ENCODE results near the gene FBN2.
"Not testable (repeated sequence)": the region's sequence is repeated elsewhere in the genome, so short reads cannot be mapped to it uniquely, and the experiment has no call there.

FBN2 gene

DNA sequence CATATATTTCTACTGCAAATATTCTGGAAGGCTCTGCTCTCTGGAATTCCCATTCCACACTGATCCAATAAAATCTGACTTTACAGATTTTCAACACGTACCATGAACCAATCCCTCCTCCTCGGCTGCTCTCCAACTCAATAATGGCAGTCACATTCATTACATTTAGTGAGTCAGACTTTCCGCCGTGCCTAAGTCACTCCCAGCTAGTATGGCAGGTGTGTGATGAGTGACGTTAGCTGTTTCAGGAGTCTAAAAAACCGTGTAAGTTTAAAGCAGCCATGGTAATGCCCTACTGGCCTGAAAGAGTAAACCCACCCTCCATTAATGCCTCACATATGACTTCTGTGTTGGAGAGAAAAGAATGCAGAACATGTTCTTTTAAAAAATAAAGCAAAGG is 3.3 kb downstream of the FBN2 start:
- DNase-seq (ENCODE audit: low read depth in 2 of 2) = no peak

DNA sequence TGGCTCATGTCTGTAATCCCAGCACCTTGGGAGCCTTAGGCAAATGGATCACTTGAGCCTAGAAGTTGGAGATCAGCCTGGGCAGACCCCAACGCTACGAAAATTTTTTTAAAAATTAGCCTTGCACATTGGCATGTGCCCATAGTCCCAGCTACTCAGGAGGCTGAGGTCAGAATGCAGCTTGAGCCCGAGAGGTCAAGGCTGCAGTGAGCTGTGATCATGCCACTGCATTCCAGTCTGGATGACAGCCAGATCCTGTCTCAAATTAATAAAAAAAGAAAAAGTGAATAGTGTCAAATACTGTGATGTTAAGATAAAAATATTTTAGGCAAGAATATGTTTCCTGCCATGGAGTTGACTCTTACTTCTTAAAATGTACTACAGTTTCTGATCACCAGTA is 5.3 kb downstream of the FBN2 start:
- no peak for DNase-seq (ENCODE audit: low read depth in 2 of 2)

DNA sequence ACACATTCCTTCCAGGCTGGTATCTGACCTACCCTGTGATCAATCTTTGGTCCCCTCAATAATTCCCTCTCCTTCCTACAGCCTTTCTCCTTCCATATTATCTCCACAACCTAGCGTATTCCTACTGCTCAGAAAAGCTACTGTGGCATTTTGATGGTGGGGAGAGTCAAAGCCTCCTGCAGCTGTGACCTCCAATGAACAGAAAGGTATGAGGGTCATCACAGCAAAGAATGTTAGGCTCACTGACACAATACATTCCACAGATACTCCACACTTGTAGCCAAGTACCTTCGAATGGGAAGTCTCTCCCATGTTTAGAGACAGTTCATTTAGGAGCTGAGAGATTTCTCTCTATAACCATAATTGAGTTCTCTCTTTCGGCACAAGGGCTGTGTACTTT is 5.9 kb downstream of the FBN2 start:
- DNase-seq (ENCODE audit: low read depth in 2 of 2) = no peak

DNA sequence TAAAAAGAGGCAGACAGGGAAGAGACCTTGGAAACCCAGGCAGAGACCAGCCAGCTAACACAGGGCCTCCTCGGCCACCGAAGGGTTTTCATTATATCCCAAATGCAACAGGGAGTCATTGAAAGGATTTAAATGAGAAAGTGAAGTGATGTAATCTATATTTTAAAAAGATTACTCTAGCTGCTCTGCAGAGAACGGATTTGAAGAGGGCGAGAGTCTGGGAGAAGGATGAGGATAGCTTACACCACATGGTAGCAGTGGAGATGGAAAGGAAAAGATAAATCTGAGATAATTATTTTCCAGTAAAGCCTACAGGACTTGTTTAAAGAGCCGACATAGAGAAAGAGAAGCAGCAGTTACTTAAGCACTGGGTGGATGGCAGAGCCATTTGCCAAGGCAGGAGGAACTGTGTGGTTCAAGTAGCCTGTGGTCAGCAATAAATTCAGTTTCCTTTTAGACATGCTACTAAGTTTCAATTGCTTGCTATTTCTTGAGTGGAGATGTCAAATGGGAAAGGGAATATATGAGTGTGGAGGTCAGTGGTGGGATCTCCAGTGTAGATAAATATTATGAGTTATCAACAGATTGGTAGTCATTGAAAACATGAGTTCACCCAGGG is 9.3 kb downstream of the FBN2 start:
- DNase-seq (ENCODE audit: low read depth in 2 of 2) = no peak

DNA sequence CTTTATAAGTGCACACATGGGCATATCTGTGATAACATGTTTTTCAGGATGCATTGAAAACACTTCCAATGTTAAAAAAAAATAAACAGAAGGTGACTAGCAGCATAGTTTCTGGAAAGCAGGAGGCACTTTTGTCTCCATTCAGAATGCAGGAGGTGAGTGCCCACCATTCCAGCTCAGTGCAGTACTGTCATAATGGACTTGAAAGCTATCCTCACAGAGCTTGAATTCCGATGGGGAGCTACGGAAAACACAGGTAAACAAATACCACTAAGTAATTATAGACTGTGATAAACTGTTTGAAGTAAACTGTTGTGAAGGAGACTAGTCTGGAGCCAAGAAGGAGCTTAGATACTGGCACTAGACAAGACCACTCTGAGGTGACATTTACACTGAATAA is 9.9 kb downstream of the FBN2 start:
- DNase-seq (ENCODE audit: low read depth in 2 of 2) = no peak

DNA sequence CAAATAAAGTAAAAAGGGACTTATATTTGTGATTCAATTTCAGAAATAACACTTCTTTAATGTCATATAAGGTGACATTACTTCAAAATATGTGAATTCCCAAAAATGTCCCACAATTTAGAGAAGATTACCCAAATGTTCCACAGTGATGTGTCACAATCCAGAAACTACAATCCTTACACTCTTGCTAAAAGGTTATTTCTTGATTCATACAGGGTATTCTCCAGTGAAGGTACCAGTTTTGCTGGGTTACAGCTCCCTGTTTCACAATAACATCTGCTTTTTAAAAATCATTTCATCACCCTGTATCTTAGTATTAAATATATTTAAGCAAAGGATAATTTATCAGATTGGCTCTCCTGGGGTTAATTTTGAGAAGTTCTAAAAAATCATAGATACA is 11.0 kb downstream of the FBN2 start:
- DNase-seq (ENCODE audit: low read depth in 2 of 2) = no peak

DNA sequence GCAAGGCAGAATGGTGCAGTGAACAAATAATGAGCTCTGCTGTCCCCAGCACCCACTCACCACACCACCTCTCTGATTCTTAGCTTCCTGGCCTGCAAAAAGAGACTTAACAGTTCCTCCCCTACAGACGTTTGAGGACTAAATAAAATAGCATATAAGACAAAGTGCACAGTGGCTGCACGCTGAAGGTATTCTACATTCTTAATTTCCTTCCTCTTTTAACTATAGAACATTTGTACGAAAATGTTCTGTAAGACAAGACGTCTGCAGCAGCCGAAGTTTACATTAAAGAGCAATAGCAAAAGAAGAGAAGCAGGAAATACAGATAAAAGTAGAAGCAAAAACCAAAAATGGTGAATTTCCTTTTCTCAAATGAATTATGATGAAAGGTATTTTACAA is 15.7 kb downstream of the FBN2 start:
- no peak for DNase-seq (ENCODE audit: low read depth in 2 of 2)

DNA sequence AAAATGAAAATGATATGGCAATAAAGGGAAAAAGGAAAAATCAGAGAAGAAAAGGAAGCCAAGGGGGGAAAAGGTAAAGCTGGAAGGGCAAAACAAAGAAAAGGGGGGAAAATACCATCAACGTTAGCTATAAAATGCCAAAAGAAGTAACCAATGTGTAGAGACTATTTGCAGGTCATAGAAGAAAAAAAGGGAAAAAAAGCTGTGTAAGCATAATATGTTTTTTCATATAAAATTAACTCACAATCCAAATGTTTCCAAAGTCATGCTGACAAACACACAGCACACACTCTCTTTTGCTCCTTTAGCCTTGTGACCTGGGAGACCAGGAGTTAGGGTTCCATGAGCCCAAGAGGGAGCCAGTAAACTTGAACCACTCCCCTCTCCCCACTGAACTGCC is 18.2 kb downstream of the FBN2 start:
- no peak for DNase-seq (ENCODE audit: low read depth in 2 of 2)

DNA sequence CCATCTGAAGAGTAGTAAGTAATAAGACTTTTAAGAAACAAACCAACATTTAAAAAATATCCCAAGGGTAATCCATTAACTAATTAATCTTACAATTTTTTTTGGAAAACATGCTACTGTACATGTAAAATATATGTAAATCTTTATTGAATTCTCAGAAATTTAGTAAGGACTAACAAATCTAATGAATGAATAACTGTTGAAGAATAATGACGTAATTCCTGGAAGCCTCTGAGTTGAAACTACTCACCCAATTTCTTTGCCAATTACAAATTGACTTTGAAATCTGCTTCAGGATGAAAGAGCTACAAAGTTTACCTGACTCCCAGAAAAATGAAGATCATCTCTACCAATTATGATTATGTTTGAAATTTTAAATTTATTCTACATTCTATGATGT is 21.1 kb downstream of the FBN2 start:
- DNase-seq (ENCODE audit: low read depth in 2 of 2) = no peak

DNA sequence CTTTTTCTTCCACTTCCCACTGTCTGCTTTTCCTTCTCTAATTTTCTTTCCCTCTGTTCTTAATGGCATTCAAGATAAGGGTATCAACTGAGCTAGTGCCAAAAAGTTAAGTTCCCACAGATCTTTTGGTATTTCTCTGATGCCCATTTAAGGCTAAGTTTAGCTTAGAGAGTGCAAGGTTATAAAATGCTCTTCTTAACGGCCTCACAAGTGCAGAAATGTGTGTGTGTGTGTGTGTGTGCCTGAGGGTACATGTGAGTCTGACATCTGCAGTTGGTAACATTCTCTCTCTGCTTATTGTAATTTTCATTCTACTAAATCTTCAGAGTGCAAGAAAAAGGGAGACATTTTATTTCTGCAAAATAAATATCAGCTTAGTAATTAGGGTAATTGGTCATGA is 24.2 kb downstream of the FBN2 start:
- no peak for DNase-seq (ENCODE audit: low read depth in 2 of 2)

DNA sequence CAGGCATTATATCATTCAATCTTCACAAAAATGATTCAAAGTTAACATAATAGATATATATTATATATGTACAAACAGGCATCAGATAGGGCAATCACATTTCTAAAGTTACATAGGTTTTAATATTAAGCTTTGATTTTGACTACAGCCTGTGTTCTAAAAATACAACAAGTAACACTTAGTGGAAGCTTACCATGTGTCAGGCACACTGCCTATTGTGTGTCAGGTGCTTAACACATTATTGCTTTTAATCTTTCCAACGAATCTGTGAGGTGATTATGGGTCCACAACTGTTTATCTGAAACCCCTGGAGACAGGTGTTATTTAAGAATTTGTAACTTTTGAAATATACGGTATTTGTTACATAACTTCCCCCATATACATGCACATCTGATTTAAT is 25.2 kb downstream of the FBN2 start:
- no peak for DNase-seq (ENCODE audit: low read depth in 2 of 2)

DNA sequence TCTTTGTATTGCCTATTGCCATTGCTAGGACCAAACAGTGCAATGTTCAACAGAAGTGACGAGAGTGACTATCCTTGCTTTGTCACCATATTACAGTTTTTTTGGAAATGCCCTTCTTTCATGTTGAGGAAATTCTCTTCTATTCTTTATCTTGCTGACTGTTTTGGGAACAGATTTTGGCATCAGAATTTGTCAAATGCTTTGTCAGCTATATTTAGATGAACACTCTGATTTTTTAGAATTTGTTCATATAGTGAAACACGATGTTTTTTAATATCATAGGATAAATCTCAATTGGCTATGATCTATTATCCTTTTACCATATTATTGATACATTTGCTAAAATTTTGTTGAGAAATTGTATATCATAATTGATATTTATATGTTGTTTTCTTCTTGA is 31.4 kb downstream of the FBN2 start:
- no peak for DNase-seq (ENCODE audit: low read depth in 2 of 2)

DNA sequence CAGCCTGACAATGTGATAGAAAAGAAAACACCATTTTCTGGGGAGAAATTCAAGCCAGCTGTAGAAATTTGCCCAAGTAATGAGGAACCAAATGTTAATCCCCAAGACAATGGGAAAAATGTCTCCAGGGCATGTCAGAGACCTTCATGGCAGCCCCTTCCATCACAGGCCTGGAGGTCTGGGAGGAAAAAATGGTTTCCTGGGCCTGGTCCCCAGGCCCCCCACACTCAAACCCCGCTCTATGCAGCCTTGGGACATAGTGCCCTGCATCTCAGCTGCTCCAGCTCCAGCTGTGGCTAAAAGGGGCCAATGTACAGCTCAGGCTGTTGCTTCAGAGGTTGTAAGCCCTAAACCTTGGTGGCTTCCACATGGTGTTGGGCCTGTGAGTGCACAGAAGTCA is 34.3 kb downstream of the FBN2 start:
- DNase-seq (ENCODE audit: low read depth in 2 of 2) = not testable (repeated sequence)

DNA sequence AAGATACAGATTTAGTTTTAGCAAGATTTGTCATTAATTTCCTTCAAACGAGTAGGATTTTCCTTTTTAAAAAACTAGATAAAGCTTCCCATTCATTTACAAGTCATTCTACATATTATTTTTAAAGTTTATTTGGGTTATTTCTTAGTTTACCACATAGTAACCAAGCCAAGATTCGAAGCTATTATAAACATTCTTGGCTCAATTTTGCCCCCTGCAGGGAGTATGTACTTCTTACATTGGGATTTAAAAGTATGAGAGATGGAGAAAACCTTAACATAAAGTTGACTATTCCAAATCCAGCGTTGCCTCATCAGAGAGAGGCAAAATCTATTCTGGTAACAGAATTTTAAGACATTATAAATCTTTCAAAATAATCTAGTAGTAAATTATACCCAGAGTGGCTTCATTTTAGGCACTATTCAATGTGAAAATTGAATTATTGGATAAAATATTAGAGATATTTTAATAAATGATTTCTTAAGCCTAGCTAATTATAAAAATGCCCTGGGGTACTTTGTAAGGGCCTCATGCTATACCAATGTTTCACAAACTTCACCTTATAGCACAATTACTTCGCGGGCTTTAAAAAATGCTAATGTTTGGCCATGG is 39.1 kb downstream of the FBN2 start:
- no peak for DNase-seq (ENCODE audit: low read depth in 2 of 2)

DNA sequence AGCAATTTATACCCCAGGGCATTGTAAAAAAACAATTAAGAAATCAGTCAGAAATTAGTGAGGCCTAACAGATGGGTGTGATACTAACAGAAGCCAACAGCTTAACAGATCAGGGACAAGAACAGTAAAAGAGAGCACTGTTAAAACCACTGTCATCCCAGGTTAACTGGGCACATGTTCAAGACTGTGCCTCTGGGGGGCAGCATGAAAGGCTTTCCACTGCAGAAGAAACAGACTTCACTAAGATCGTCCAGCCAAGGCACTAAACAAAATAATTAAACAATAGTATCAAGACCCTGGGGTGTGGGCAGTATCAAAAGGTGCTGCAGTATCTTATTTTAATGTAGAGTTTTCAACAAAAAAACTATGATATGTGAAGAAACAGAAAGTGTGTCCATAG is 43.5 kb downstream of the FBN2 start:
- no peak for DNase-seq (ENCODE audit: low read depth in 2 of 2)

DNA sequence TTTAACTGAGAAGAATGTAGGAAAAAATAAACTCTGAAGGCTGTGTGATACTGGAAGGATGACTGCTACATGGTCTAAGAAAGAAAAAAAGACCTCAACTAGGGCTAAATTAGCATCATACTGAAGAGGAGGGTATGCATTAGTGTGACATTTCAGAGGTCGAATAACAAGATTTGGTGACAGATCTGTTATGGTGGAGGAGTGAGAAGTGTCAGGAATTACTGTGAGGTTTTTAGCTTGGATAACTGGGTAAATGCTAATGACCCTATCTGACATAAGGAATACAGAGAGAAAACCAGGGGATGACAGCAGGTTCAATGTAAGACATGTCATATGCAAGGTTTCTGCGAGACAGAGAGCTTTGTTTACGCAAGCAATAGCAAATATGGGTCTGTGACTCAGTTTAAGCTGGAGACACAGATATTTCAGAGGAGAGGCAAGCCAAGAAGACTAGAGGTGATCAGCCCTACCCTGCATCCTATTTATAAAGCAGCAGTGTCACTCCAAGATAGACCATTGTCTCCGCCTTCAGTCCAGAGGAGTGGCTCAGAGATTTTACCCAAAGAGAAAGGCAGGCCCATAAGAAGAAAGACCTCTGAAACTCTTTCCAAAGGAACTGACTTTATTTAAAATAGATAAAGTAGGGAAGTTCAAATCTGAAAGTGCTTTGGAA is 44.3 kb downstream of the FBN2 start:
- no peak for DNase-seq (ENCODE audit: low read depth in 2 of 2)

DNA sequence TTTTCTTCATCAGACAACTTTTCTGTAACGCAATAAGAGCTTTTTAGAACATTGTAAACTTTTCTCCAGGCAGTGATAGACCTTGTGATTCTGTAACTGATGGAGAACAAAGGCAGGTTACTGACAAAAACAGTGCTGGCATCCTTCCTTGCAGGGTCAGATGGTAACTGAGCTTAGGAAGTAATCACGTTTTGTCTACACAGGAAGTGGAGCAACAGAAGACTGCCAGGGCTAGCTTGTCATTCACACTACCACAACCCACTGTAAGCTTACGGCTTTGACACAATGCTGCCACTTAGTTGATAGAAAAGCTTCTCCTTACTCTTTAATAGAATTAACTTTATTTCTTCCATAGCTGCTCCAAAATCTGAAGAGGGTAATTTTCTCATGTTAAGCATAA is 46.8 kb downstream of the FBN2 start:
- no peak for DNase-seq (ENCODE audit: low read depth in 2 of 2)

DNA sequence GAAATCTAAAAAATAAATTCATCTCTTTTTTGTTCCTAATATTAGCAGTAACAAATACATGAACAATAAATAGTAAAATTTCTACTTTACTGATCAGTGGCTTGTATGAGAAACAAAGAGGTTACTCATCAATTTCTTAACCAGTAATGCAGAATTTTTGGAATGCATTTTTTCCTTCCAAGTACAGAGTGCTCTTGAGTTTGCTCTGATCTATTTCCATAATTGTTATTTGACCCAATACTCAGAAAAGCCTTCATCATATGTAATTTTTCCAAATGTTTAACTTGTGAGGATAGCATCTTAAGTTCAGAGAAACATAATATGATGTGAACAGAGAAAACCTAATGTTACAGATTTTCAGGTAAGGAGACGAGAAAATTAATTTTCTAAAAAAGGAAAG is 47.3 kb downstream of the FBN2 start:
- no peak for DNase-seq (ENCODE audit: low read depth in 2 of 2)

DNA sequence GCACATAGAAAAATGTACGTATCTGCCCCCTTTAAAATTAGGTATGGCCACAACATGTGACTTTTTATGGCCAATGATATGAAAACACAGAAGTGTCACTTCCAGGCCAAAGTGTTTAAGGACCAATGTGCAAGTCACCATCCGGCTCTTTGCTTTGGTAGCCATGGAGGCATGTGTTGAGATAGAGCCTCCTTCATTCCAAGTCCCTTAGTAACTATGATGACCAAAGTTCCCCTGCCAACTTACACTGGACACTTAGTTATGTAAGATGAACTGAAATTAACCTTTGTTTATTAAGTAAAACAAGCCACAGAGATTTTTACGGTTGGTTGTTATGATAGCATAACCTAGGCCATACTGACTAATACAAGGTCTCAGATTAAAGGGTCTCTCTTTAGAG is 51.0 kb downstream of the FBN2 start:
- no peak for DNase-seq (ENCODE audit: low read depth in 2 of 2)

DNA sequence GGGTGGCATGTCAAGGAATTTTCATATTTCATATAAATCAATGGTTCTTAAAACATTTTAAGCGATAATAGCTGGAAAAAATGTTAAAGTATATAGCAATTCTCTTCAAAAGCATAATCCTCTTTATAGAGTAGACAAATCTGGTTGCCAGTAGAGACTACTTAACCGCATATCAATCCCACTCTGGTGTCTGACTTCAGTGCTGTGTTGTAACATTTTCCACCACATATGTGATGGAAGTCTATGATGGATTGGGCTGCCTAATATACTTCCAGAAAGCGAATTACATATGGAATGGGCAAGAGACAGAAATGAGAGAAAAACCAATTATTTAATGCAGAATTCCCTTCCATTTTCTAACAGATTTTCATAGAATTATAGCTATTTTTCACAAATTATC is 54.3 kb downstream of the FBN2 start:
- no peak for DNase-seq (ENCODE audit: low read depth in 2 of 2)

DNA sequence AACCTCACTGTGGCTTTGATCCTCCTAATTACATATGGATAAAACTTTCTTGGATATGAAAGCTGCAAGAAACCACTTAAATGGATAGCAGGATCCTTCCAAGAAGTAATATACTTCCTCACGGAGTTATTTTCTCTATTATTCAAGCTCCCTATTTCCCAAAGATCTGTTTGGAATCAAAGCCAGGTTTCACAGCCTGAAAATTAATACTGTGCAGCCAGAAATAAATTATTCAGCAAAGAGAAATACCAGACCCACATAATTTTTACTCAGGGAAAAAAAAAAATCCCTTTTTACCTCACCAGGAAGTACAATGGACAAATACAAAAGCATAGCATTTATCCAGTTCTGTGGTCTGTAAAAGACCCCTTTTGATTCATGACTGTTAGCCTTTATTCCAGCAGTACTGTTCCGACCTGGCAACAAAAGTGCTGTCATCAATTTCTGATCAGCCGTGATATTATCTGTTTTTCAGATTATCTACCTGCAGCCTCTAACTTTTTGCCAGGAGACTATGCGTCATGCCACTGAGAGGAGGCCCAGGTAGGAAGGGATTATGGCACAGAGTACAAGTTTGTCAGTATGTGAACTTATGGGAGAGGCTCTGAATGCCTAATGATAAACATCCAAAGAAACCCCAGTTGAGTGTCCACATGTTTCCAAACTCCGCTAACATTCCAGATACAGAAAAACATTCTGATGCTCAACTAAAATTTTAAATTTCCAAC is 57.0 kb downstream of the FBN2 start:
- no peak for DNase-seq (ENCODE audit: low read depth in 2 of 2)

DNA sequence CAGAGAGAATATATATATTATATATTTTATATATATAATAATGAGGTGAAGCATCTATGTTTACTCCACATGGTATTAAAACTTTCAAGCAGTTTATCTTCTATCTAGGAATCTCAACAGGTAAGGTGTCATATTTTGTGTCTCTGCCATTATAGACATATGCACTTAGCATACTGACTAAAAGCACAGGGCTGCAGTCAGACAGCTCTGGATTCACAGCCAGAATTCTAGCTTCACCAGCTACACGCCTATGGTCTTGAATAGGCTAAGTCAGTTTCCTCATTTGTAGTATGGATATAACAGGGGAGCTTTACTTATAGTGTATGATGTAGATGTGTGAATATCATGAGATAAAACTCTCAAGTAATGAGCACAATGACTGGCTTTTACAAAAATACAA is 57.9 kb downstream of the FBN2 start:
- DNase-seq (ENCODE audit: low read depth in 2 of 2) = no peak
